Body of pancreas (tissue), 4 donors: ENCODE results near the gene MCTP1.

ENCODE experiments used
- POLR2A ChIP-seq, 3 donors: fragments of 450-650 bp; IDR thresholded peaks; one replicate each; pipeline ENCODE4 v1.6.1; 2016; ENCODE audit warnings: antibody characterized with exemption in 3 of 3, mild to moderate bottlenecking in 2 of 3
- TF ChIP-seq, protein P1 (sequence below), 7 experiments: fragments of 450-650 bp in 4 of 7; fragments of 200-600 bp in 3 of 7; sonication (generic) in 3 of 7; IDR thresholded peaks; one replicate each; pipeline ENCODE4 v1.5.1; 2016 to 2019; ENCODE audit warnings: antibody characterized with exemption in 7 of 7

DNA sequence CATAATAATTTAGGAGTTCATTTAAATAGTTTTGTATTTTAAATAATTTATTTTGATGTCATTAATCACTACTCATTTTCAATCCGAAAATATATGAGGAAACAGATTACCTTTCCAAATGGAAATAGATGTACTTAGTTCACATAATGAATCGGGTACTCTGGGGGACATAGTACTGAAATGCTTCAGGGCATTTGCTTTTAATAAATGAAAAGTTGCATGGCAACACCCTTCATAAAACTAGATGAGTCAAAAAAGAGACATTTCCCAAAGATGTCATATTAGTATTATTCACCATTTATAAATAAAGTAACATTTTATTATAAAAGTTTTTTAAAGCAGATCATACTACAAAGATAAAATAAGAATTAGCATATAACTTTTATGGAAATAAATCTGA lies 177.8 kb downstream of the MCTP1 start:
- no peak for TF ChIP-seq POLR2A (IDR thresholded peaks at IDR 0.05)
- TF ChIP-seq, protein P1, sequence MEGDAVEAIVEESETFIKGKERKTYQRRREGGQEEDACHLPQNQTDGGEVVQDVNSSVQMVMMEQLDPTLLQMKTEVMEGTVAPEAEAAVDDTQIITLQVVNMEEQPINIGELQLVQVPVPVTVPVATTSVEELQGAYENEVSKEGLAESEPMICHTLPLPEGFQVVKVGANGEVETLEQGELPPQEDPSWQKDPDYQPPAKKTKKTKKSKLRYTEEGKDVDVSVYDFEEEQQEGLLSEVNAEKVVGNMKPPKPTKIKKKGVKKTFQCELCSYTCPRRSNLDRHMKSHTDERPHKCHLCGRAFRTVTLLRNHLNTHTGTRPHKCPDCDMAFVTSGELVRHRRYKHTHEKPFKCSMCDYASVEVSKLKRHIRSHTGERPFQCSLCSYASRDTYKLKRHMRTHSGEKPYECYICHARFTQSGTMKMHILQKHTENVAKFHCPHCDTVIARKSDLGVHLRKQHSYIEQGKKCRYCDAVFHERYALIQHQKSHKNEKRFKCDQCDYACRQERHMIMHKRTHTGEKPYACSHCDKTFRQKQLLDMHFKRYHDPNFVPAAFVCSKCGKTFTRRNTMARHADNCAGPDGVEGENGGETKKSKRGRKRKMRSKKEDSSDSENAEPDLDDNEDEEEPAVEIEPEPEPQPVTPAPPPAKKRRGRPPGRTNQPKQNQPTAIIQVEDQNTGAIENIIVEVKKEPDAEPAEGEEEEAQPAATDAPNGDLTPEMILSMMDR (IDR thresholded peaks at IDR 0.05) = no peak
